HepG2 (cell line): ENCODE measurements around the gene ERF. TPM values are rescaled to one million over a fixed set of nuclear protein-coding genes. Genes with fewer than 3 reads are reported as not detected.

Experiments
- MED13 ChIP-seq: sonication (generic); formaldehyde crosslinking; IDR thresholded peaks from 2 replicates; pipeline ENCODE4 v1.5.0; 2020; ENCODE audit warnings: missing genetic modification reagents
- SOX5 ChIP-seq: IDR thresholded peaks from 2 replicates; pipeline ENCODE4 v1.6.1; 2016; ENCODE audit warnings: borderline replicate concordance
- STAT6 ChIP-seq: sonication (generic); formaldehyde crosslinking; IDR thresholded peaks from 2 replicates; pipeline ENCODE4 v1.4.0; 2020; ENCODE audit warnings: missing genetic modification reagents, mild to moderate bottlenecking, borderline replicate concordance
- THAP9 ChIP-seq: sonication (generic); formaldehyde crosslinking; IDR thresholded peaks from 2 replicates; pipeline ENCODE4; 2020; ENCODE audit warnings: missing genetic modification reagents, mild to moderate bottlenecking, borderline replicate concordance
- ZHX1 ChIP-seq: sonication (generic); formaldehyde crosslinking; IDR thresholded peaks from 2 replicates; pipeline ENCODE4 v1.8.1; 2022; ENCODE audit warnings: low read depth, mild to moderate bottlenecking, missing genetic modification reagents
- ZNF18 ChIP-seq: sonication (generic); formaldehyde crosslinking; IDR thresholded peaks from 2 replicates; pipeline ENCODE4 v1.8.0; 2022; ENCODE audit warnings: mild to moderate bottlenecking, missing genetic modification reagents; ENCODE audit not compliant: insufficient replicate concordance
- ZNF224 ChIP-seq: sonication (generic); formaldehyde crosslinking; IDR thresholded peaks from 2 replicates; pipeline ENCODE4 v1.5.0; 2020; ENCODE audit warnings: mild to moderate bottlenecking, missing genetic modification reagents
- ZNF280D ChIP-seq: sonication (generic); formaldehyde crosslinking; IDR thresholded peaks from 2 replicates; pipeline ENCODE4 v1.5.1; 2020; ENCODE audit warnings: mild to moderate bottlenecking, missing genetic modification reagents
- ZNF543 ChIP-seq: sonication (generic); formaldehyde crosslinking; IDR thresholded peaks from 2 replicates; pipeline ENCODE4 v1.4.0; 2020; ENCODE audit warnings: mild to moderate bottlenecking, missing genetic modification reagents
- ZNF558 ChIP-seq: sonication (generic); formaldehyde crosslinking; IDR thresholded peaks from 2 replicates; pipeline ENCODE4 v1.9.0; 2022; ENCODE audit warnings: mild to moderate bottlenecking, missing genetic modification reagents, borderline replicate concordance
- ZNF672 ChIP-seq: sonication (generic); formaldehyde crosslinking; IDR thresholded peaks from 2 replicates; pipeline ENCODE4 v1.8.1; 2022; ENCODE audit warnings: missing genetic modification reagents
- ZSCAN31 ChIP-seq: sonication (generic); formaldehyde crosslinking; IDR thresholded peaks from 2 replicates; pipeline ENCODE4 v1.5.0; 2020; ENCODE audit warnings: low read depth, mild to moderate bottlenecking, missing genetic modification reagents
- polyA plus RNA-seq, 8 experiments: library from polyadenylated mRNA; depleted of rRNA in 3 of 8; stranded (reverse) in 7 of 8; unstranded in 1 of 8; fragments of >200 nt; fragmentation: Illumina TruSeq in 4 of 8; extraction: Trizol in 4 of 8; gene quantifications; 2 replicates each; pipeline versions ENCODE4 v1.2.1 to v1.2.3, GENCODE V29; 2011 to 2016; ENCODE audit warnings: low read depth in 4 of 8, missing spikeins in 1 of 8, mixed read lengths in 1 of 8; ENCODE audit not compliant: insufficient read depth in 1 of 8
- total RNA-seq, 5 experiments: library from RNA; depleted of rRNA; stranded (reverse); fragments of >200 nt; fragmentation: Illumina TruSeq; extraction: Trizol; gene quantifications; 2 replicates each; pipeline ENCODE4 v1.2.3, GENCODE V29; 2016; ENCODE audit warnings: low read depth in 1 of 5

Gene ERF
- total and polyA plus RNA-seq, 2 of the 13 experiments (the other 11 are each of a cell fraction or from before 2014, with no cell fraction given), result 67.1 to 69.9 TPM

- TF ChIP-seq ZNF280D (CRISPR knock-in tag) (no peak), ZNF543 (no peak), ZNF18 (CRISPR knock-in tag) (no peak), ZNF672 (no peak), STAT6 (CRISPR knock-in tag) (no peak), SOX5 (CRISPR knock-in tag) (no peak), ZHX1 (CRISPR knock-in tag) (no peak), ZSCAN31 (CRISPR knock-in tag) (0 out of 2 replicates have a peak, but pooled peaks have one; percentile 6), MED13 (CRISPR knock-in tag) (no peak), THAP9 (peak; percentile 55; the same call in 1 of the 2 replicates), ZNF224 (CRISPR knock-in tag) (no peak), ZNF558 (CRISPR knock-in tag) (no peak)
Measured at GRCh38 chr19:42268704-42269477, 14.0 kb upstream of the ERF start, which contains the start of gene CIC (continued).
